Suprapubic skin (tissue), 4 donors: ENCODE data around the gene COPS2. TPM values are rescaled to one million over a fixed set of nuclear protein-coding genes. Genes with fewer than 3 reads are reported as not detected.

Source experiments
- DNase-seq, 2 donors: peaks; one replicate each; pipeline ENCODE4 v3.0.0-alpha.2; 2019; ENCODE audit warnings: low spot score in 2 of 2
- H3K27ac ChIP-seq: fragments of 200-600 bp; sonication (generic); one replicate; pipeline ENCODE4 v1.5.1; 2019
- H3K27me3 ChIP-seq: fragments of 200-600 bp; sonication (generic); one replicate; pipeline ENCODE4 v1.5.1; 2019
- H3K36me3 ChIP-seq: fragments of 200-600 bp; sonication (generic); one replicate; pipeline ENCODE4 v1.5.1; 2019
- H3K4me1 ChIP-seq: fragments of 200-600 bp; sonication (generic); one replicate; pipeline ENCODE4 v1.5.1; 2019
- H3K4me3 ChIP-seq: fragments of 200-600 bp; sonication (generic); one replicate; pipeline ENCODE4 v1.5.1; 2019; ENCODE audit warnings: mild to moderate bottlenecking
- H3K9me3 ChIP-seq: fragments of 200-600 bp; sonication (generic); one replicate; pipeline ENCODE4 v1.5.1; 2019
- EP300 ChIP-seq: sonication (generic); formaldehyde crosslinking; IDR thresholded peaks from one replicate; pipeline ENCODE4 v1.6.1; 2017; ENCODE audit warnings: antibody characterized with exemption
- POLR2A ChIP-seq, 2 donors: fragments of 450-650 bp; IDR thresholded peaks; one replicate each; pipeline ENCODE4 v1.6.1; 2017; ENCODE audit warnings: antibody characterized with exemption in 2 of 2, mild to moderate bottlenecking in 2 of 2, moderate library complexity in 2 of 2
- POLR2AphosphoS5 ChIP-seq, 3 donors: sonication (generic); formaldehyde crosslinking; IDR thresholded peaks; one replicate each; pipeline ENCODE4 v1.6.1; 2017; ENCODE audit warnings: antibody characterized with exemption in 3 of 3
- WGBS: methylation state at CpG from one replicate; pipeline ENCODE4 v1.1.5; 2018; 5-methylcytosine and 5-hydroxymethylcytosine counted together
- total RNA-seq, 4 donors: library from RNA; depleted of rRNA; stranded (reverse); fragments of >200 nt; gene quantifications; one replicate each; pipeline ENCODE4 v1.1.0, GENCODE V29; 2016
- TF ChIP-seq, protein P1 (sequence below), 2 donors: fragments of 200-600 bp in 1 of 2; fragments of 450-650 bp in 1 of 2; sonication (generic) in 1 of 2; IDR thresholded peaks; one replicate each; pipeline ENCODE4 v1.5.1; 2016 to 2019; ENCODE audit warnings: antibody characterized with exemption in 2 of 2, mild to moderate bottlenecking in 1 of 2, moderate library complexity in 1 of 2

COPS2 gene
- total RNA-seq, 4 donors from 2014 or later: 39.6 to 55.1 (median 47.7) TPM

DNA sequence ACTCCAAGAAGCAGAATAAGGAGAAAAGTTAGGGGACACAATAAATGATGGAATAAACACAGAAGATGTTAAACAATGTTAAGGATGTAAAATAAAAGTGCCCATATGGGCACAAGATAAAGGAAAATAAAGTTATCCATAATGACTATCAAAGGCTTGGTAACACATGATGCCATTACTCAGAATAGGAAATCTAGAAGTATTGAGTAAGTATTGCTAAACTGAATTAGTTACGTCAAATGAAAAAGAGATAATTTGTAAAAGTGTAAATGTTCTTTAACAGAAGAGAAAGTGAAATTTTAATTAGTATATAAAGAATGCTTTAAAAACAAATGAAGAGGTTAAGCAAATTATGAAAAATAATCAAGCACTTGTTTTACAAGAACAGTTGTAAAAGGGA lies 6.7 kb downstream of the COPS2 start:
- H3K4me3 ChIP-seq: no peak overlapping the region
- H3K36me3 ChIP-seq: peaks cover 2% of the 10 kb centered on the region
- no peaks in the 10 kb centered on the region for H3K27me3 ChIP-seq
- no peak overlapping the region for H3K27ac ChIP-seq
- no peaks in the 10 kb centered on the region for H3K9me3 ChIP-seq
- peaks cover 35% of the 10 kb centered on the region for H3K4me1 ChIP-seq
- 84% methylated on average over 1 of the region's 1 CpG for WGBS
- DNase-seq: no peak
- TF ChIP-seq POLR2AphosphoS5 (IDR thresholded peaks at IDR 0.05): no peak
- TF ChIP-seq, protein P1, sequence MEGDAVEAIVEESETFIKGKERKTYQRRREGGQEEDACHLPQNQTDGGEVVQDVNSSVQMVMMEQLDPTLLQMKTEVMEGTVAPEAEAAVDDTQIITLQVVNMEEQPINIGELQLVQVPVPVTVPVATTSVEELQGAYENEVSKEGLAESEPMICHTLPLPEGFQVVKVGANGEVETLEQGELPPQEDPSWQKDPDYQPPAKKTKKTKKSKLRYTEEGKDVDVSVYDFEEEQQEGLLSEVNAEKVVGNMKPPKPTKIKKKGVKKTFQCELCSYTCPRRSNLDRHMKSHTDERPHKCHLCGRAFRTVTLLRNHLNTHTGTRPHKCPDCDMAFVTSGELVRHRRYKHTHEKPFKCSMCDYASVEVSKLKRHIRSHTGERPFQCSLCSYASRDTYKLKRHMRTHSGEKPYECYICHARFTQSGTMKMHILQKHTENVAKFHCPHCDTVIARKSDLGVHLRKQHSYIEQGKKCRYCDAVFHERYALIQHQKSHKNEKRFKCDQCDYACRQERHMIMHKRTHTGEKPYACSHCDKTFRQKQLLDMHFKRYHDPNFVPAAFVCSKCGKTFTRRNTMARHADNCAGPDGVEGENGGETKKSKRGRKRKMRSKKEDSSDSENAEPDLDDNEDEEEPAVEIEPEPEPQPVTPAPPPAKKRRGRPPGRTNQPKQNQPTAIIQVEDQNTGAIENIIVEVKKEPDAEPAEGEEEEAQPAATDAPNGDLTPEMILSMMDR (IDR thresholded peaks at IDR 0.05): no peak
- TF ChIP-seq POLR2A (IDR thresholded peaks at IDR 0.05): no peak
- no peak for TF ChIP-seq EP300

DNA sequence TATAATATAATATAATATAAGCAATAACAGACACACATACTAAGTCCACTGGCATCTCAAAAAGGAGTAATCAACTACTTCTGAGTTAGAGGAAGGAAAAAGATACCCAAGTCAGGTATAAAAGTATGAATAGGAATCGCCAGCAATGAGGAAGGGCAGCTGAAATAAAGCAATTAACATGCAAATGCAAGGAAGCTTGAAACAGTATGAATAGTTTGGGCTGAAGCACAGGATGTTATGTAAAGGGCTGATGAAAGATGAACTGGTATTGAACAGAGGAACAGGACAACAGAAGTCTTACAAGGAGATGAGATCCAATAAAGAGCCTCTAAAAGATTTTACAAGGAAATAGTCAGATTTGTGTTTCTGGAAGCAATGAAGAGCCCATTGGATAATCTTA lies 7.1 kb downstream of the COPS2 start:
- no peak for DNase-seq
- 54% methylated on average over 1 of the region's 1 CpG for WGBS
- H3K27ac ChIP-seq: no peak overlapping the region
- peaks cover 30% of the 10 kb centered on the region for H3K4me1 ChIP-seq
- no peak for TF ChIP-seq POLR2AphosphoS5 (IDR thresholded peaks at IDR 0.05)
- TF ChIP-seq, protein P1 (IDR thresholded peaks at IDR 0.05): no peak
- TF ChIP-seq EP300: no peak
- TF ChIP-seq POLR2A (IDR thresholded peaks at IDR 0.05): no peak
- H3K27me3 ChIP-seq: no peaks in the 10 kb centered on the region
- no peak overlapping the region for H3K4me3 ChIP-seq
- no peaks in the 10 kb centered on the region for H3K9me3 ChIP-seq
- H3K36me3 ChIP-seq: peaks cover 6% of the 10 kb centered on the region

- H3K4me1 ChIP-seq: peaks cover 22% of the 10 kb centered on the region
- H3K36me3 ChIP-seq: peaks cover 29% of the 10 kb centered on the region
- no peak overlapping the region for H3K27ac ChIP-seq
- no peaks in the 10 kb centered on the region for H3K27me3 ChIP-seq
- no peak overlapping the region for H3K4me3 ChIP-seq
- no peaks in the 10 kb centered on the region for H3K9me3 ChIP-seq
- TF ChIP-seq POLR2A (IDR thresholded peaks at IDR 0.05): no peak
- no peak for TF ChIP-seq POLR2AphosphoS5 (IDR thresholded peaks at IDR 0.05)
- TF ChIP-seq, protein P1 (IDR thresholded peaks at IDR 0.05): peak in 1 of 2 donors; percentile 51
- TF ChIP-seq EP300: no peak
- 22% methylated on average over 3 of the region's 3 CpGs for WGBS
- DNase-seq: no peak
These were observed 9.5 kb downstream of the COPS2 start for GRCh38 chr15:49145651-49146609.

- no peak overlapping the region for H3K4me3 ChIP-seq
- no peak overlapping the region for H3K27ac ChIP-seq
- TF ChIP-seq POLR2A (IDR thresholded peaks at IDR 0.05): no peak
- TF ChIP-seq EP300: no peak
- TF ChIP-seq, protein P1 (IDR thresholded peaks at IDR 0.05): no peak
- no peak for TF ChIP-seq POLR2AphosphoS5 (IDR thresholded peaks at IDR 0.05)
- H3K27me3 ChIP-seq: no peaks in the 10 kb centered on the region
- no peaks in the 10 kb centered on the region for H3K4me1 ChIP-seq
- DNase-seq: no peak
- no peaks in the 10 kb centered on the region for H3K9me3 ChIP-seq
- H3K36me3 ChIP-seq: peaks cover 88% of the 10 kb centered on the region
- 85% methylated on average over 2 of the region's 2 CpGs for WGBS
These were observed 17.5 kb downstream of the COPS2 start for GRCh38 chr15:49137861-49138260.

GRCh38 chr15:49135911-49136310 lies 19.5 kb downstream of the COPS2 start:
- no peak for DNase-seq
- H3K36me3 ChIP-seq: peaks cover 85% of the 10 kb centered on the region

More at GRCh38 chr15:49135911-49136310, 19.5 kb downstream of the COPS2 start:
- H3K4me1 ChIP-seq: no peaks in the 10 kb centered on the region
- no peak overlapping the region for H3K4me3 ChIP-seq
- TF ChIP-seq POLR2A (IDR thresholded peaks at IDR 0.05) (no peak), POLR2AphosphoS5 (IDR thresholded peaks at IDR 0.05) (no peak), EP300 (no peak)
- TF ChIP-seq, protein P1 (IDR thresholded peaks at IDR 0.05): no peak
- WGBS: 87% methylated on average over 3 of the region's 3 CpGs
- no peaks in the 10 kb centered on the region for H3K9me3 ChIP-seq
- H3K27ac ChIP-seq: no peak overlapping the region
- no peaks in the 10 kb centered on the region for H3K27me3 ChIP-seq
